ENCODE measurements around the gene RWDD2A.

The RWDD2A gene

GRCh38 chr6:83192871-83193746 is at the start of gene RWDD2A, which contains the start of gene PGM3:
TSS of gene RWDD2A (plus strand) at chr6:83193357. CDS start at chr6:83194452, 1,095 bp downstream.
TSS of gene PGM3 (minus strand) at chr6:83193265. CDS start at chr6:83191012, 2,253 bp downstream.
- TF ChIP-seq CTCF (IDR thresholded peaks at IDR 0.05; ENCODE audit: insufficient read depth, low read depth, low read length, missing control alignments): no peak
- peak; percentile 93 for DNase-seq (ENCODE audit: low read depth)
- H3K4me3 ChIP-seq (ENCODE audit: low read depth, low read length): peak within 1 kb of the TSS; percentile 96

DNA sequence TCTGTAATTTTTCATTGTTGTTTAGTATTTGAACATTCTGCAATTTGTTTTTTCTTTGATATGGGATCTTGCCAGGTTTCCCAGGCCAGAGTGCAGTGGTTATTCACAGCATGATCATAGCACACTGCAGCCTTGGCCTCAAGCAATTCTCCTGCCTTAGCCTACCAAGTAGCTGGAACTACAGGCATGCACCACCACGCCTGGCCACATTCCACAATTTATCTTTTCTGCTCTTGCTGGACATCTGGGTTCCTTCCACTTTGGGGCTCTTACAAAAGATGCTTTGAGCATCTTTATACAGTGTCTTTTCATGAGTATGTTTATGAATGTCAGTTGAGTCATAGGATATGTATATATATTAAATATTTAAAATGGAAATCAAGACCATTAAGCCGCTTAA is 42.0 kb upstream of the RWDD2A start:
- no peak overlapping the region for H3K4me3 ChIP-seq (ENCODE audit: low read depth, low read length)
- TF ChIP-seq CTCF (IDR thresholded peaks at IDR 0.05; ENCODE audit: insufficient read depth, low read depth, low read length, missing control alignments): no peak
- DNase-seq (ENCODE audit: low read depth): no peak

DNA sequence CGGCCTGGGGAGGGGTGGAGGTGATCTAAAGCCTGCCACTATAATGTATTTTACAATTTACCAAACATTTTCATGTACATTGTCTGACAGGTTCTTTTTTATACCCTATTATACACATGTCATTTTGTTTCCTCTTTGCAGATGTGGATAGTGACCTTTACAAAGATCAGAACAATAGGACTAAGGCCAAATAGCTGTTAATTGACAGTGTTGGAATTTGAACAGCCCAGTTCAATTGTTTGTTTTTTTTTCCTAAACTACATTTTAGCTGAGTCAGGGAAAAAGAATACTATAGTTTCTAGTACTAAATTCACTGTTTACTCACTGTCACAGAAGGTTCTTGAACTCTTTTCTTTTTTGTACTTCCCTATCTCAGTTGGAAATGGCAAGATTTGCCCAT is 40.2 kb upstream of the RWDD2A start:
- no peak for TF ChIP-seq CTCF (IDR thresholded peaks at IDR 0.05; ENCODE audit: insufficient read depth, low read depth, low read length, missing control alignments)
- DNase-seq (ENCODE audit: low read depth): no peak
- no peak overlapping the region for H3K4me3 ChIP-seq (ENCODE audit: low read depth, low read length)

DNA sequence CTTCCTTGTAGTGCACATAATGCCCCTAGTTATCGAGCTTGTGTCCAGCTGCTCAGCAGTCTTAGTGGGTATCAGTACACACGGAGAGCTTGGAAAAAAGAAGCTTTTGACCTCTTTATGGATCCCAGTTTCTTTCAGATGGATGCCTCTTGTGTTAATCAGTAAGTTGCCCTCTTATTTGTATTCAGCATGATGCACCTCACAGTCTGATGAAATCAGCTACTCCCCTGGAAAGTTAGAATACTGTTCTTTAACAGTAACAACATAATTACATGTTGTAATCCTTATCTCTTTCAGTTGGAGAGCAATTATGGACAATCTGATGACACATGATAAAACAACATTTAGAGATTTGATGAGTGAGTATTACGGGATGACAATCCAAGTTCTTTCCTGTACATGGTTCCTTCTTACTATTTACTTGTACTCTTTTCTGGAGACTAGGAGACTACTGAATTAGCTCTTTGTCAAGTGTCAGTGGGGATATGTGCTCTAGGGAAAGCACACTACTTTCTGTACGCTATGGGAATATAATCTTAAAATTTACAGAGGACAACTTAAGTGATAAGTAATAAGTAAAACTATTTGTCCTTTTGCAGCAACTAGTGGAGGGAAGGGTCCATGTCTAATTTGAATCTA is 39.2 kb upstream of the RWDD2A start:
- no peak for DNase-seq (ENCODE audit: low read depth)
- TF ChIP-seq CTCF (IDR thresholded peaks at IDR 0.05; ENCODE audit: insufficient read depth, low read depth, low read length, missing control alignments): no peak
- H3K4me3 ChIP-seq (ENCODE audit: low read depth, low read length): no peak overlapping the region

DNA sequence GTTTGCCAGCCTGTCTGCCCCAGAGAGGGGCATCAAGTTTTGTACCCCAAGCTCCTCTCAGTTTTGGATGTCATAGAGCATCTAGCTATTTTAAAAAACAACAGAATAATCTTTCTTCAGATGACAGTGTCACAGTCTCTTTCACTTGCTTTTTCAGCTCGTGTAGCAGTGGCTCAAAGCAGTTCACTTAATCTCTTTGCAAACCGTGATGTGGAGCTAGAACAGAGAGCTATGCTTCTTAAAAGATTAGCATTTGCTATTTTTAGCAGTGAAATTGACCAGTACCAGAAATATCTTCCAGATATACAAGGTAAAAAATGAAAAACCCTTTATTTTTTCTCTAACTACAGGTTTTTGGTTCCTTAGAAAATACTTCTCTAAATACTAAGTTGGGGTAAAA is 37.4 kb upstream of the RWDD2A start:
- no peak for TF ChIP-seq CTCF (IDR thresholded peaks at IDR 0.05; ENCODE audit: insufficient read depth, low read depth, low read length, missing control alignments)
- DNase-seq (ENCODE audit: low read depth): no peak
- no peak overlapping the region for H3K4me3 ChIP-seq (ENCODE audit: low read depth, low read length)

- no peak for TF ChIP-seq CTCF (IDR thresholded peaks at IDR 0.05; ENCODE audit: insufficient read depth, low read depth, low read length, missing control alignments)
- DNase-seq (ENCODE audit: low read depth): no peak
Measured at GRCh38 chr6:83160167-83160566, 33.0 kb upstream of the RWDD2A start.

More at GRCh38 chr6:83160167-83160566, 33.0 kb upstream of the RWDD2A start:
- H3K4me3 ChIP-seq (ENCODE audit: low read depth, low read length): no peak overlapping the region

All from GM12865 (cell line).